CD14-positive monocyte (primary cell): ENCODE data around the gene OLIG2. TPM values are rescaled to one million over a fixed set of nuclear protein-coding genes. Genes with fewer than 3 reads are reported as not detected.
A peak's percentile ranks its signal among the peaks of the same experiment; 100 is the strongest.

Experiments used
- DNase-seq, 3 donors: peaks; one replicate each; pipeline ENCODE4 v3.0.0-alpha.2; 2011 to 2022
- H2AFZ ChIP-seq: 2 replicates; pipeline ENCODE4 v1.6.0; 2012; ENCODE audit warnings: mild to moderate bottlenecking, low read depth, low read length, inconsistent platforms; ENCODE audit not compliant: insufficient read depth, poor library complexity, severe bottlenecking
- H3K27ac ChIP-seq, 2 donors: 1 replicate in 1 of 2; 2 replicates in 1 of 2; pipeline ENCODE4 v1.5.1; 2012 to 2013; ENCODE audit warnings: low read length in 2 of 2, control low read depth in 1 of 2, inconsistent platforms in 1 of 2, low read depth in 1 of 2, mild to moderate bottlenecking in 1 of 2
- H3K27me3 ChIP-seq, 2 donors: one replicate each; pipeline versions ENCODE4 v1.6.0 to v1.6.1; 2011 to 2013; ENCODE audit warnings: low read length in 2 of 2; ENCODE audit not compliant: control insufficient read depth in 2 of 2, insufficient read depth in 2 of 2
- H3K36me3 ChIP-seq, 2 donors: replicated peaks in 1 of 2; 1 replicate in 1 of 2; 2 replicates in 1 of 2; pipeline versions ENCODE4 v1.5.1 to v1.6.1; 2012 to 2013; ENCODE audit warnings: low read length in 2 of 2, control low read depth in 1 of 2, inconsistent platforms in 1 of 2, mild to moderate bottlenecking in 1 of 2; ENCODE audit not compliant: insufficient read depth in 2 of 2, control insufficient read depth in 1 of 2
- H3K4me1 ChIP-seq, 2 donors: 1 replicate in 1 of 2; 2 replicates in 1 of 2; pipeline versions ENCODE4 v1.5.1 to v1.6.1; 2012 to 2013; ENCODE audit warnings: low read length in 2 of 2, control low read depth in 1 of 2, inconsistent platforms in 1 of 2, mild to moderate bottlenecking in 1 of 2, moderate library complexity in 1 of 2; ENCODE audit not compliant: insufficient read depth in 2 of 2, control insufficient read depth in 1 of 2
- H3K4me2 ChIP-seq: replicated peaks from 2 replicates; pipeline ENCODE3; 2012; ENCODE audit warnings: low read length, moderate library complexity, mild to moderate bottlenecking; ENCODE audit not compliant: poor library complexity, severe bottlenecking; ENCODE audit errors: extremely low read depth
- H3K4me3 ChIP-seq, 3 experiments: fragments of 200-600 bp in 1 of 3; sonication (generic) in 1 of 3; replicated peaks in 1 of 3; 1 replicate in 2 of 3; 2 replicates in 1 of 3; pipeline ENCODE4 v1.5.1; 2011 to 2013; ENCODE audit warnings: low read length in 3 of 3, mild to moderate bottlenecking in 3 of 3, control low read depth in 2 of 3, low read depth in 2 of 3, inconsistent platforms in 1 of 3, moderate library complexity in 1 of 3
- H3K79me2 ChIP-seq: 2 replicates; pipeline ENCODE4 v1.6.0; 2012; ENCODE audit warnings: mild to moderate bottlenecking, control low read depth, inconsistent platforms, low read length, moderate library complexity; ENCODE audit not compliant: insufficient read depth
- H3K9ac ChIP-seq: 2 replicates; pipeline ENCODE4 v1.6.0; 2017; ENCODE audit warnings: low read length, mild to moderate bottlenecking; ENCODE audit not compliant: insufficient read depth, poor library complexity, severe bottlenecking
- H3K9me3 ChIP-seq, 2 donors: replicated peaks in 1 of 2; 1 replicate in 1 of 2; 2 replicates in 1 of 2; pipeline versions ENCODE4 v1.5.1 to v1.6.1; 2012 to 2013; ENCODE audit warnings: low read length in 2 of 2, control low read depth in 1 of 2; ENCODE audit not compliant: control insufficient read depth in 1 of 2, insufficient read depth in 1 of 2
- H4K20me1 ChIP-seq: 2 replicates; pipeline ENCODE4 v1.6.0; 2012; ENCODE audit warnings: mild to moderate bottlenecking, low read length, control low read depth, moderate library complexity; ENCODE audit not compliant: insufficient read depth
- H3K27ac Mint-ChIP-seq, 7 donors: one replicate each; pipeline ENCODE4 v1.8.0; 2020; ENCODE audit warnings: mild to moderate bottlenecking in 7 of 7, mixed read lengths in 7 of 7, moderate library complexity in 6 of 7, inconsistent platforms in 2 of 7
- H3K27me3 Mint-ChIP-seq, 3 donors: one replicate each; pipeline ENCODE4 v1.8.0; 2021 to 2022; ENCODE audit warnings: low read depth in 3 of 3, mild to moderate bottlenecking in 3 of 3, mixed read lengths in 3 of 3, moderate library complexity in 3 of 3, inconsistent platforms in 1 of 3
- H3K36me3 Mint-ChIP-seq, 2 donors: one replicate each; pipeline ENCODE4 v1.8.0; 2020; ENCODE audit warnings: mixed read lengths in 2 of 2, inconsistent platforms in 1 of 2, mild to moderate bottlenecking in 1 of 2
- H3K4me1 Mint-ChIP-seq: one replicate; pipeline ENCODE4 v1.8.0; 2020; ENCODE audit warnings: mild to moderate bottlenecking, mixed read lengths
- H3K4me3 Mint-ChIP-seq, 2 donors: one replicate each; pipeline ENCODE4 v1.8.0; 2020; ENCODE audit warnings: mild to moderate bottlenecking in 2 of 2, mixed read lengths in 2 of 2, moderate library complexity in 1 of 2
- H3K9me3 Mint-ChIP-seq, 7 donors: one replicate each; pipeline ENCODE4 v1.8.0; 2020 to 2022; ENCODE audit warnings: mixed read lengths in 7 of 7, mild to moderate bottlenecking in 6 of 7, moderate library complexity in 6 of 7, inconsistent platforms in 2 of 7
- CTCF ChIP-seq: fragments of 200-600 bp; IDR thresholded peaks from one replicate; pipeline ENCODE4 v1.8.0; 2022; ENCODE audit warnings: antibody characterized with exemption, mild to moderate bottlenecking
- WGBS: methylation state at CpG from one replicate; pipeline ENCODE4 v1.1.5; 2013; ENCODE audit warnings: missing lambda C conversion rate; ENCODE audit not compliant: insufficient coverage; 5-methylcytosine and 5-hydroxymethylcytosine counted together
- intact Hi-C, 2 donors: fragments of 100-400 bp; cut with micrococcal nuclease; formaldehyde crosslinking; loops; one replicate each; pipeline versions ENCODE4 v1.15.0 to v1.15.1; 2023
- polyA plus RNA-seq, 3 donors: library from polyadenylated mRNA; depleted of rRNA in 1 of 3; unstranded in 2 of 3; stranded (reverse) in 1 of 3; fragments of 300-500 nt in 2 of 3; fragments of >200 nt in 1 of 3; fragmentation: Illumina TruSeq in 2 of 3; gene quantifications; 1 replicate in 2 of 3; 2 replicates in 1 of 3; pipeline ENCODE4 v1.2.3, GENCODE V29; 2012 to 2021

OLIG2 gene
- polyA plus RNA-seq, 3 donors: 0.20 TPM; not detected in 2

- peaks cover 3% of the 10 kb centered on the region for H4K20me1 ChIP-seq
- peak overlapping the region; percentile 78 for H3K4me2 ChIP-seq
- Mint-ChIP-seq H3K9me3 (peaks cover 0 to 4% (median 0%) of the 10 kb centered on the region in 7 donors), H3K4me1 (peaks cover 68% of the 10 kb centered on the region), H3K27ac (peak overlapping the region in 3 of 7 donors; percentile 37 to 76 (median 71)), H3K27me3 (peaks cover 5 to 21% (median 17%) of the 10 kb centered on the region in 3 donors), H3K36me3 (peaks cover 11 to 16% of the 10 kb centered on the region in 2 donors), H3K4me3 (peak overlapping the region; percentile 77 to 78)
- peak overlapping the region in 1 of 3 experiments; percentile 87 for H3K4me3 ChIP-seq
- intact Hi-C loops: no loop called here
- peaks cover 35% of the 10 kb centered on the region for H3K79me2 ChIP-seq
- H3K9ac ChIP-seq: no peak overlapping the region
- TF ChIP-seq CTCF: no peak
- no peak for DNase-seq
- H3K36me3 ChIP-seq: no peaks in the 10 kb centered on the region
- H3K27ac ChIP-seq: no peak overlapping the region
- no peak overlapping the region for H2AFZ ChIP-seq
- WGBS: no CpG with 5 or more reads among the region's 5 CpGs
- H3K27me3 ChIP-seq: peaks cover 4 to 21% of the 10 kb centered on the region in 2 donors
- peaks cover 60 to 78% of the 10 kb centered on the region in 2 donors for H3K4me1 ChIP-seq
- H3K9me3 ChIP-seq: no peaks in the 10 kb centered on the region
Observed at GRCh38 chr21:33069243-33069642, 43.5 kb downstream of the OLIG2 start.

- Mint-ChIP-seq H3K9me3 (peaks cover 0 to 4% (median 0%) of the 10 kb centered on the region in 7 donors), H3K36me3 (peaks cover 8 to 16% of the 10 kb centered on the region in 2 donors), H3K4me1 (peaks cover 64% of the 10 kb centered on the region), H3K4me3 (peak overlapping the region; percentile 77 to 78), H3K27me3 (peaks cover 7 to 22% (median 19%) of the 10 kb centered on the region in 3 donors), H3K27ac (peak overlapping the region in 6 of 7 donors; percentile 37 to 76 (median 58))
- no peak for DNase-seq
- H3K27me3 ChIP-seq: peaks cover 4 to 24% of the 10 kb centered on the region in 2 donors
- H4K20me1 ChIP-seq: peaks cover 3% of the 10 kb centered on the region
- H3K79me2 ChIP-seq: peaks cover 35% of the 10 kb centered on the region
- H3K27ac ChIP-seq: peak overlapping the region; percentile 28 to 84
- TF ChIP-seq CTCF: no peak
- peak overlapping the region; percentile 81 for H2AFZ ChIP-seq
- under 1% methylated on average over 10 of the region's 11 CpGs for WGBS
- peak overlapping the region; percentile 78 for H3K4me2 ChIP-seq
- no peaks in the 10 kb centered on the region for H3K9me3 ChIP-seq
- intact Hi-C loops: no loop called here
- peak overlapping the region in 2 of 3 experiments; percentile 76 to 87 for H3K4me3 ChIP-seq
- H3K9ac ChIP-seq: peak overlapping the region; percentile 78
- peaks cover 57 to 74% of the 10 kb centered on the region in 2 donors for H3K4me1 ChIP-seq
- no peaks in the 10 kb centered on the region for H3K36me3 ChIP-seq
Observed at GRCh38 chr21:33069645-33069993, 43.9 kb downstream of the OLIG2 start.
